Measurements from ENCODE around the gene ZBTB17.

The ZBTB17 gene

GRCh38 chr1:15941899-15942660 lies 33.8 kb downstream of the ZBTB17 start:
- H3K23ac ChIP-seq (ENCODE audit: low read length in 2 of 2), result no peak overlapping the region
- H3K4ac ChIP-seq (ENCODE audit: low read depth in 1 of 2, low read length in 2 of 2), result no peak overlapping the region
- no peaks in the 10 kb centered on the region for H3K27me3 ChIP-seq (ENCODE audit: control insufficient read depth in 1 of 2, insufficient read depth in 1 of 2, low read length in 2 of 2)
- H3K14ac ChIP-seq (ENCODE audit: low read length in 2 of 2), result no peak overlapping the region
- H2BK15ac ChIP-seq (ENCODE audit: low read depth, poor library complexity, severe bottlenecking), result no peak overlapping the region
- H3K4me2 ChIP-seq (ENCODE audit: low read length, poor library complexity, severe bottlenecking), result no peak overlapping the region
- H4K91ac ChIP-seq (ENCODE audit: low read length), result peak overlapping the region; percentile 46
- no peaks in the 10 kb centered on the region for H3K9me3 ChIP-seq (ENCODE audit: control insufficient read depth, low read length)
- H3K18ac ChIP-seq (ENCODE audit: low read depth in 1 of 2, low read length in 2 of 2), result no peak overlapping the region
- no peak overlapping the region for H3K9ac ChIP-seq (ENCODE audit: low read length)
- peaks cover 53% of the 10 kb centered on the region for H3K79me1 ChIP-seq (replicated peaks; ENCODE audit: low read length, poor library complexity, severe bottlenecking)
- no peak overlapping the region for H2BK12ac ChIP-seq (ENCODE audit: low read length in 2 of 2)
- H3K4me1 ChIP-seq (ENCODE audit: control insufficient read depth, insufficient read depth, low read depth, low read length), result peaks cover 22% of the 10 kb centered on the region
- no peak overlapping the region for H3K27ac ChIP-seq (ENCODE audit: low read length, poor library complexity, severe bottlenecking)
- no peak overlapping the region for H2BK120ac ChIP-seq (ENCODE audit: low read depth, low read length)
- no peak overlapping the region for H2AFZ ChIP-seq (ENCODE audit: low read depth, low read length)
- DNase-seq, result no peak
- no peak overlapping the region for H2AK5ac ChIP-seq (ENCODE audit: low read length, severe bottlenecking)
- 94% methylated on average over 31 of the region's 32 CpGs for WGBS
- peak overlapping the region; percentile 43 for H4K8ac ChIP-seq (ENCODE audit: low read length)
- peaks cover 88 to 97% of the 10 kb centered on the region in 2 experiments for H3K36me3 ChIP-seq (ENCODE audit: control insufficient read depth in 1 of 2, insufficient read depth in 2 of 2, low read depth in 1 of 2, low read length in 2 of 2)
- no peak overlapping the region for H2BK5ac ChIP-seq (ENCODE audit: low read depth, low read length, poor library complexity, severe bottlenecking)
- H3K4me3 ChIP-seq (ENCODE audit: insufficient read depth in 1 of 2, low read depth in 1 of 2, low read length in 2 of 2), result no peak overlapping the region

GRCh38 chr1:15941044-15941840 lies 34.7 kb downstream of the ZBTB17 start:
- Histone ChIP-seq H3K18ac (ENCODE audit: low read depth in 1 of 2, low read length in 2 of 2) (no peak overlapping the region), H3K14ac (ENCODE audit: low read length in 2 of 2) (no peak overlapping the region), H3K79me1 (replicated peaks; ENCODE audit: low read length, poor library complexity, severe bottlenecking) (peaks cover 54% of the 10 kb centered on the region), H3K4me3 (ENCODE audit: insufficient read depth in 1 of 2, low read depth in 1 of 2, low read length in 2 of 2) (no peak overlapping the region), H3K9me3 (ENCODE audit: control insufficient read depth, low read length) (no peaks in the 10 kb centered on the region), H3K36me3 (ENCODE audit: control insufficient read depth in 1 of 2, insufficient read depth in 2 of 2, low read depth in 1 of 2, low read length in 2 of 2) (peaks cover 85 to 96% of the 10 kb centered on the region in 2 experiments), H2AK5ac (ENCODE audit: low read length, severe bottlenecking) (no peak overlapping the region), H4K91ac (ENCODE audit: low read length) (peak overlapping the region; percentile 34), H2BK15ac (ENCODE audit: low read depth, poor library complexity, severe bottlenecking) (no peak overlapping the region), H2BK12ac (ENCODE audit: low read length in 2 of 2) (no peak overlapping the region), H4K8ac (ENCODE audit: low read length) (no peak overlapping the region), H3K23ac (ENCODE audit: low read length in 2 of 2) (peak overlapping the region in 1 of 2 experiments; percentile 14), H3K27me3 (ENCODE audit: control insufficient read depth in 1 of 2, insufficient read depth in 1 of 2, low read length in 2 of 2) (no peaks in the 10 kb centered on the region), H2AFZ (ENCODE audit: low read depth, low read length) (no peak overlapping the region), H3K4ac (ENCODE audit: low read depth in 1 of 2, low read length in 2 of 2) (no peak overlapping the region), H3K4me1 (ENCODE audit: control insufficient read depth, insufficient read depth, low read depth, low read length) (peaks cover 24% of the 10 kb centered on the region), H3K27ac (ENCODE audit: low read length, poor library complexity, severe bottlenecking) (no peak overlapping the region), H3K9ac (ENCODE audit: low read length) (no peak overlapping the region), H3K4me2 (ENCODE audit: low read length, poor library complexity, severe bottlenecking) (no peak overlapping the region), H2BK5ac (ENCODE audit: low read depth, low read length, poor library complexity, severe bottlenecking) (no peak overlapping the region), H2BK120ac (ENCODE audit: low read depth, low read length) (no peak overlapping the region)
- no peak for DNase-seq
- 95% methylated on average over 11 of the region's 13 CpGs for WGBS

- Histone ChIP-seq H2AFZ (ENCODE audit: low read depth, low read length) (no peak overlapping the region), H4K8ac (ENCODE audit: low read length) (no peak overlapping the region), H3K14ac (ENCODE audit: low read length in 2 of 2) (no peak overlapping the region), H3K9ac (ENCODE audit: low read length) (no peak overlapping the region), H3K27ac (ENCODE audit: low read length, poor library complexity, severe bottlenecking) (no peak overlapping the region), H3K23ac (ENCODE audit: low read length in 2 of 2) (no peak overlapping the region), H2BK5ac (ENCODE audit: low read depth, low read length, poor library complexity, severe bottlenecking) (no peak overlapping the region), H2BK12ac (ENCODE audit: low read length in 2 of 2) (no peak overlapping the region), H4K91ac (ENCODE audit: low read length) (no peak overlapping the region), H2BK120ac (ENCODE audit: low read depth, low read length) (no peak overlapping the region), H2BK15ac (ENCODE audit: low read depth, poor library complexity, severe bottlenecking) (no peak overlapping the region), H2AK5ac (ENCODE audit: low read length, severe bottlenecking) (no peak overlapping the region), H3K4me1 (ENCODE audit: control insufficient read depth, insufficient read depth, low read depth, low read length) (peaks cover 22% of the 10 kb centered on the region), H3K36me3 (ENCODE audit: control insufficient read depth in 1 of 2, insufficient read depth in 2 of 2, low read depth in 1 of 2, low read length in 2 of 2) (peaks cover 85 to 93% of the 10 kb centered on the region in 2 experiments), H3K4me3 (ENCODE audit: insufficient read depth in 1 of 2, low read depth in 1 of 2, low read length in 2 of 2) (no peak overlapping the region), H3K18ac (ENCODE audit: low read depth in 1 of 2, low read length in 2 of 2) (no peak overlapping the region), H3K4ac (ENCODE audit: low read depth in 1 of 2, low read length in 2 of 2) (no peak overlapping the region), H3K4me2 (ENCODE audit: low read length, poor library complexity, severe bottlenecking) (no peak overlapping the region), H3K79me1 (replicated peaks; ENCODE audit: low read length, poor library complexity, severe bottlenecking) (peaks cover 51% of the 10 kb centered on the region), H3K27me3 (ENCODE audit: control insufficient read depth in 1 of 2, insufficient read depth in 1 of 2, low read length in 2 of 2) (no peaks in the 10 kb centered on the region), H3K9me3 (ENCODE audit: control insufficient read depth, low read length) (no peaks in the 10 kb centered on the region)
- DNase-seq, result no peak
- 94% methylated on average over 10 of the region's 13 CpGs for WGBS
Observed at GRCh38 chr1:15940110-15941043, 35.5 kb downstream of the ZBTB17 start.
